Parietal lobe (tissue), 1 donor: ENCODE data around the gene FAM9B. TPM values are rescaled to one million over a fixed set of nuclear protein-coding genes. Genes with fewer than 3 reads are reported as not detected.

Source experiments
- total RNA-seq: library from RNA; depleted of rRNA; stranded (reverse); fragments of >200 nt; gene quantifications from one replicate; pipeline ENCODE4 v1.2.3, GENCODE V29; 2014

Gene FAM9B
- total RNA-seq: not detected

DNA sequence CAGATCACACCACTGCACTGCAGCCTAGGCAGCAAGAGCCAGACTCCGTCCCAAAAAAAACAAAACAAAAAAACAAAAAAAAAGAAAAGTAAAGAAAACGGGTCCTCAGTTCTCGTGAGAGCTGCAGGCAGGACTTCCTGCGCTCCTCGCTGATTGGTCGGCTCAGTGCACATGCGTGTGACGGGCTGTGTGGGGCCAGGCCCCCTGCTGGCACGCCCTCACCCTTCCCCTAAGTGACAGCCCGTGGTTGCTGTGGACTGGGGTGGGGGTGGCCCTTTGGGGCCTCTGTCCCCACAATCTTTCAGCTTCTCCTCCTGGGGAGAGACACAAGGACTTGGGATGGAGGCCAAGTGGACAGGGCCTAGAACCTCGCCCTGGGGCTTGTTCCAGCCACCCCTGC, at the start of gene FAM9B:
Gene FAM9B, minus strand, starts transcription at position 139 of the 400 bp plus-strand sequence. CDS start 1,141 bp downstream, outside the sequence.

Other genes with a start within 250 kb of the FAM9B start
- gene FAM9A, start 232.7 kb downstream of the FAM9B start, total RNA-seq: not detected